MCF 10A (cell line): ENCODE measurements around the gene SPEM2. TPM values are rescaled to one million over a fixed set of nuclear protein-coding genes. Genes with fewer than 3 reads are reported as not detected.

Experiments used
- BruUV-seq: library from RNA; stranded (reverse); fragments of 400-500 nt; replicated peaks from 2 replicates; lab custom pipeline; 2021; lab: Mats Ljungman, UMichigan
- CTCF ChIA-PET: fragments of 300-600 bp; sonication (Branson Sonifier 250); formaldehyde crosslinking; extraction: SDS; loops from one replicate; lab custom pipeline; 2021; ENCODE audit warnings: antibody characterized with exemption, inconsistent platforms; lab: Yijun Ruan, JAX
- POLR2A ChIA-PET: fragments of 300-600, 350-650 bp; sonication (Branson Sonifier 250); formaldehyde crosslinking; extraction: SDS; loops from one replicate; lab custom pipeline; 2020; ENCODE audit warnings: antibody characterized with exemption, inconsistent platforms; lab: Yijun Ruan, JAX
- DNase-seq: peaks from one replicate; pipeline ENCODE4 v3.0.0-alpha.2; 2018; ENCODE audit not compliant: unreplicated experiment
- H3K27ac Mint-ChIP-seq: one replicate; pipeline ENCODE4 v1.8.0; 2022; ENCODE audit warnings: mild to moderate bottlenecking, low read depth, mixed read lengths; ENCODE audit not compliant: unreplicated experiment
- H3K27me3 Mint-ChIP-seq: one replicate; pipeline ENCODE4 v1.8.0; 2022; ENCODE audit warnings: mixed read lengths; ENCODE audit not compliant: insufficient read depth, unreplicated experiment
- H3K36me3 Mint-ChIP-seq: one replicate; pipeline ENCODE4 v1.8.0; 2022; ENCODE audit warnings: mild to moderate bottlenecking, moderate library complexity, mixed read lengths; ENCODE audit not compliant: insufficient read depth, unreplicated experiment
- H3K4me1 Mint-ChIP-seq: one replicate; pipeline ENCODE4 v1.8.0; 2022; ENCODE audit warnings: mixed read lengths; ENCODE audit not compliant: insufficient read depth, unreplicated experiment
- H3K4me3 Mint-ChIP-seq: one replicate; pipeline ENCODE4 v1.8.0; 2022; ENCODE audit warnings: mild to moderate bottlenecking, moderate library complexity, mixed read lengths; ENCODE audit not compliant: unreplicated experiment
- H3K9me3 Mint-ChIP-seq: one replicate; pipeline ENCODE4 v1.8.0; 2022; ENCODE audit warnings: mixed read lengths; ENCODE audit not compliant: unreplicated experiment
- CTCF ChIP-seq: fragments of 200-600 bp; IDR thresholded peaks from one replicate; pipeline ENCODE4 v1.8.0; 2022; ENCODE audit warnings: antibody characterized with exemption, mild to moderate bottlenecking; ENCODE audit not compliant: unreplicated experiment
- intact Hi-C: fragments of 100-400 bp; cut with micrococcal nuclease; formaldehyde crosslinking; loops from 2 replicates; pipeline ENCODE4 v1.14.1; 2022
- total RNA-seq: library from RNA; stranded (reverse); gene quantifications from 2 replicates; pipeline ENCODE4 v1.2.3, GENCODE V29; 2022

SPEM2 gene
- total RNA-seq, 1 experiment from 2014 or later = not detected

GRCh38 chr17:7443499-7444485 is 18.4 kb downstream of the SPEM2 start:
- CTCF ChIA-PET = interaction anchor here (0.6 to 2.8 kb wide), 8 partner anchors 12 to 244 kb away, joined by 3 to 16 read pairs (median 4); partner anchors contain the start of genes NLGN2 and TMEM256
- no TSS peak for BruUV-seq
- peak; percentile 86 for DNase-seq
- POLR2A ChIA-PET = interaction anchor here (0.5 to 5.7 kb wide), 18 partner anchors 8 to 243 kb away, joined by 3 to 58 read pairs (median 6); partner anchors contain the start of genes GABARAP, MPDU1, POLR2A and TMEM102
- H3K36me3 Mint-ChIP-seq = peaks cover 4% of the 10 kb centered on the region
- peaks cover 14% of the 10 kb centered on the region for H3K4me1 Mint-ChIP-seq
- no peaks in the 10 kb centered on the region for H3K27me3 Mint-ChIP-seq
- no peak for TF ChIP-seq CTCF
- H3K4me3 Mint-ChIP-seq = no peak overlapping the region
- no peaks in the 10 kb centered on the region for H3K9me3 Mint-ChIP-seq
- intact Hi-C loops = loop anchor here (1.0 kb wide), 1 partner anchor 41 kb away; the partner anchor contains the start of gene POLR2A
- peak overlapping the region; percentile 90 for H3K27ac Mint-ChIP-seq

GRCh38 chr17:7444682-7445618 is 19.5 kb downstream of the SPEM2 start, which contains the start of gene CHRNB1:
TSS of gene CHRNB1 (plus strand) at chr17:7445061. CDS start at chr17:7445128, 67 bp downstream.
- POLR2A ChIA-PET = interaction anchor here (0.9 to 5.7 kb wide), 15 partner anchors 7 to 242 kb away, joined by 3 to 58 read pairs (median 7); partner anchors contain the start of genes MPDU1, POLR2A, TMEM102 and TMEM256
- peaks cover 11% of the 10 kb centered on the region for H3K4me1 Mint-ChIP-seq
- no peak for DNase-seq

GRCh38 chr17:7445619-7445968 is 20.2 kb downstream of the SPEM2 start:
- ChIA-PET CTCF (interaction anchor here (0.6 to 2.8 kb wide), 5 partner anchors 8 to 115 kb away, joined by 3 to 16 read pairs (median 3); no protein-coding TSS in a partner anchor), POLR2A (interaction anchor here (2.7 kb wide), 1 partner anchor 11 kb away, joined by 16 read pairs; no protein-coding TSS in a partner anchor)
- peak overlapping the region; percentile 31 for H3K27ac Mint-ChIP-seq
- no TSS peak for BruUV-seq
- H3K4me1 Mint-ChIP-seq = peaks cover 13% of the 10 kb centered on the region
- TF ChIP-seq CTCF = no peak
- H3K4me3 Mint-ChIP-seq = no peak overlapping the region
- intact Hi-C loops = no loop called here
- H3K9me3 Mint-ChIP-seq = no peaks in the 10 kb centered on the region
- H3K27me3 Mint-ChIP-seq = no peaks in the 10 kb centered on the region
- DNase-seq = no peak
- H3K36me3 Mint-ChIP-seq = peaks cover 4% of the 10 kb centered on the region

More at GRCh38 chr17:7444682-7445618, 19.5 kb downstream of the SPEM2 start, which contains the start of gene CHRNB1:
- no peaks in the 10 kb centered on the region for H3K27me3 Mint-ChIP-seq
- BruUV-seq = no TSS peak
- CTCF ChIA-PET = interaction anchor here (0.5 to 2.8 kb wide), 8 partner anchors 8 to 1873 kb away, joined by 3 to 16 read pairs (median 4); no protein-coding TSS in a partner anchor
- peaks cover 4% of the 10 kb centered on the region for H3K36me3 Mint-ChIP-seq
- peak within 1 kb of the TSS; percentile 90 for H3K27ac Mint-ChIP-seq
- no peaks in the 10 kb centered on the region for H3K9me3 Mint-ChIP-seq
- intact Hi-C loops = loop anchor here (1.0 kb wide), 1 partner anchor 39 kb away; the partner anchor contains the start of gene POLR2A
- H3K4me3 Mint-ChIP-seq = peak within 1 kb of the TSS; percentile 31
- TF ChIP-seq CTCF = no peak
